Esophagus squamous epithelium (tissue), 4 donors: Measurements from ENCODE around the gene SKOR1.

Experiments
- CTCF ChIP-seq, 6 experiments: fragments of 450-650 bp in 4 of 6; fragments of 200-600 bp in 2 of 6; sonication (generic) in 2 of 6; IDR thresholded peaks; one replicate each; pipeline ENCODE4 v1.5.1; 2016 to 2019; ENCODE audit warnings: antibody characterized with exemption in 6 of 6, mild to moderate bottlenecking in 4 of 6, moderate library complexity in 4 of 6
- POLR2A ChIP-seq, 4 donors: fragments of 450-650 bp; IDR thresholded peaks; one replicate each; pipeline ENCODE4 v1.6.1; 2017; ENCODE audit warnings: antibody characterized with exemption in 4 of 4, mild to moderate bottlenecking in 4 of 4, moderate library complexity in 3 of 4

DNA sequence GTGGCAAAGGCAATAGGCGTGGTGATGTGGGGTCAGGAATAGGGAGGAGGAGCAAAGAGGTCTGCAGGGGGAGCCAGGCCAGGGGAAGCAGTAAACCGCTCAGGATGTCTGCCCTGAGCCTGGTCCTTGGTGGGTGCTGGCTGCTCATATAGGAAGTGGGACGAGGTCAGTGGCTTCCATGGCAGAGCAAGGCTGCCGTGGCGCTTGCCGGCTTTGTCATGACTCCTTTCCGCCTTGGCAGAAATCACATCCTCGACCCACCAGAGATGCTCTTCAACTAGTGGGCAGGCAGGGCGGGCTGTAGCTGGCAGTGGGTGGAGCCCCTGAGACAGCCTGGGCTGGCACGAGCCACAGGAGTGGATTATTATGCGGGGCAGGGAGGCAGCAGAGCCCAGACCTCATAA is 13.1 kb upstream of the SKOR1 start:
- TF ChIP-seq CTCF (IDR thresholded peaks at IDR 0.05) (no peak), POLR2A (IDR thresholded peaks at IDR 0.05) (no peak)
